Osteoblast (primary cell): ENCODE results near the gene SOD3. TPM values are rescaled to one million over a fixed set of nuclear protein-coding genes. Genes with fewer than 3 reads are reported as not detected.

Experiments
- DNase-seq: peaks from one replicate; pipeline ENCODE4 v3.0.0; 2011; ENCODE audit warnings: low spot score, mixed read lengths; ENCODE audit not compliant: insufficient read length; ENCODE audit errors: missing footprints
- H2AFZ ChIP-seq: 2 replicates; pipeline ENCODE4 v1.6.0; 2011; ENCODE audit warnings: mild to moderate bottlenecking, low read length
- H3K27ac ChIP-seq: 2 replicates; pipeline ENCODE4 v1.5.1; 2011; ENCODE audit warnings: mild to moderate bottlenecking, low read depth, low read length, moderate library complexity
- H3K27me3 ChIP-seq: 2 replicates; pipeline ENCODE4 v1.6.0; 2012; ENCODE audit warnings: mild to moderate bottlenecking, control low read depth, inconsistent platforms, low read length, moderate library complexity; ENCODE audit not compliant: insufficient read depth
- H3K36me3 ChIP-seq: 2 replicates; pipeline ENCODE4 v1.5.1; 2011; ENCODE audit warnings: mild to moderate bottlenecking, low read length, control low read depth, moderate library complexity; ENCODE audit not compliant: insufficient read depth
- H3K4me1 ChIP-seq: 2 replicates; pipeline ENCODE4 v1.5.1; 2011; ENCODE audit warnings: mild to moderate bottlenecking, low read length, control low read depth, moderate library complexity; ENCODE audit not compliant: insufficient read depth
- H3K4me2 ChIP-seq: 2 replicates; pipeline ENCODE4 v1.6.0; 2011; ENCODE audit warnings: mild to moderate bottlenecking, low read length; ENCODE audit not compliant: insufficient read depth
- H3K4me3 ChIP-seq: fragments of 200-600 bp; sonication (generic); 3 replicates; pipeline ENCODE4 v1.5.1; 2012; ENCODE audit warnings: mild to moderate bottlenecking, low read length, inconsistent platforms; ENCODE audit not compliant: insufficient read depth
- H3K79me2 ChIP-seq: 2 replicates; pipeline ENCODE4 v1.6.0; 2012; ENCODE audit warnings: mild to moderate bottlenecking, low read length, control low read depth, inconsistent platforms; ENCODE audit not compliant: insufficient read depth
- H3K9me3 ChIP-seq: 2 replicates; pipeline ENCODE4 v1.5.1; 2011; ENCODE audit warnings: low read depth, low read length, control low read depth
- H4K20me1 ChIP-seq: 2 replicates; pipeline ENCODE4 v1.6.0; 2012; ENCODE audit warnings: mild to moderate bottlenecking, low read length, control low read depth; ENCODE audit not compliant: insufficient read depth
- CTCF ChIP-seq: IDR thresholded peaks from 2 replicates; pipeline ENCODE4 v1.5.1; 2011; ENCODE audit warnings: mild to moderate bottlenecking, low read depth, low read length, moderate library complexity; ENCODE audit errors: extremely low read depth
- total RNA-seq: library from RNA; depleted of rRNA; stranded (reverse); fragments of >200 nt; gene quantifications from 2 replicates; pipeline ENCODE4 v1.2.3, GENCODE V29; 2012

The SOD3 gene
- total RNA-seq, 1 donor: 4.3 TPM

- DNase-seq: no peak
- Histone ChIP-seq H3K4me3 (no peak overlapping the region), H3K27me3 (no peaks in the 10 kb centered on the region), H3K4me1 (no peaks in the 10 kb centered on the region), H3K27ac (no peak overlapping the region), H3K79me2 (no peaks in the 10 kb centered on the region), H2AFZ (no peak overlapping the region), H3K4me2 (no peak overlapping the region), H3K9me3 (no peaks in the 10 kb centered on the region), H4K20me1 (no peaks in the 10 kb centered on the region), H3K36me3 (peaks cover 3% of the 10 kb centered on the region)
- TF ChIP-seq CTCF: no peak
Measured at GRCh38 chr4:24820541-24820940, 25.2 kb downstream of the SOD3 start.

- Histone ChIP-seq H4K20me1 (no peaks in the 10 kb centered on the region), H3K27me3 (no peaks in the 10 kb centered on the region), H3K79me2 (no peaks in the 10 kb centered on the region), H3K36me3 (peaks cover 3% of the 10 kb centered on the region), H3K4me3 (no peak overlapping the region), H3K4me2 (no peak overlapping the region), H3K9me3 (no peaks in the 10 kb centered on the region), H3K4me1 (no peaks in the 10 kb centered on the region), H3K27ac (no peak overlapping the region), H2AFZ (no peak overlapping the region)
- no peak for TF ChIP-seq CTCF
- DNase-seq: no peak
Measured at GRCh38 chr4:24824720-24825119, 29.3 kb downstream of the SOD3 start.

- Histone ChIP-seq H3K79me2 (no peaks in the 10 kb centered on the region), H3K9me3 (no peaks in the 10 kb centered on the region), H3K36me3 (peaks cover 29% of the 10 kb centered on the region), H3K27me3 (no peaks in the 10 kb centered on the region), H4K20me1 (no peaks in the 10 kb centered on the region), H2AFZ (no peak overlapping the region), H3K4me1 (no peaks in the 10 kb centered on the region), H3K27ac (no peak overlapping the region), H3K4me3 (no peak overlapping the region), H3K4me2 (no peak overlapping the region)
- DNase-seq: no peak
- no peak for TF ChIP-seq CTCF
Measured at GRCh38 chr4:24831637-24832036, 36.3 kb downstream of the SOD3 start.

- H3K27me3 ChIP-seq: no peaks in the 10 kb centered on the region
- H3K27ac ChIP-seq: no peak overlapping the region
- DNase-seq: no peak
- peaks cover 21% of the 10 kb centered on the region for H3K36me3 ChIP-seq
- no peaks in the 10 kb centered on the region for H3K4me1 ChIP-seq
- no peak overlapping the region for H2AFZ ChIP-seq
- no peaks in the 10 kb centered on the region for H3K9me3 ChIP-seq
- no peak for TF ChIP-seq CTCF
- H3K4me2 ChIP-seq: no peak overlapping the region
- no peaks in the 10 kb centered on the region for H3K79me2 ChIP-seq
- no peak overlapping the region for H3K4me3 ChIP-seq
- H4K20me1 ChIP-seq: no peaks in the 10 kb centered on the region
Measured at GRCh38 chr4:24835696-24836095, 40.3 kb downstream of the SOD3 start.
